Ovary (tissue), 3 donors: ENCODE data around the gene BPIFA3.

Source experiments
- CTCF ChIP-seq, 3 donors: fragments of 450-650 bp in 2 of 3; fragments of 200-600 bp in 1 of 3; IDR thresholded peaks; one replicate each; pipeline versions ENCODE4 v1.5.1 to v1.8.0; 2016 to 2022; ENCODE audit warnings: antibody characterized with exemption in 3 of 3, mild to moderate bottlenecking in 1 of 3
- EP300 ChIP-seq: sonication (generic); formaldehyde crosslinking; IDR thresholded peaks from one replicate; pipeline ENCODE4 v1.6.1; 2017; ENCODE audit warnings: antibody characterized with exemption
- donor health status: DM: no; HTN: no; CAD: no.

GRCh38 chr20:33176101-33176500, 41.1 kb upstream of the BPIFA3 start:
- TF ChIP-seq EP300, result no peak
- TF ChIP-seq CTCF (IDR thresholded peaks at IDR 0.05), result no peak
